Measurements from ENCODE around the gene CALB2. TPM values are rescaled to one million over a fixed set of nuclear protein-coding genes. Genes with fewer than 3 reads are reported as not detected.

CALB2 gene
- total RNA-seq, 2 experiments from 2014 or later = not detected

- H3K36me3 Mint-ChIP-seq = no peaks in the 10 kb centered on the region
- H3K9me3 Mint-ChIP-seq = no peaks in the 10 kb centered on the region
- DNase-seq (no peak), ATAC-seq (ENCODE audit: low read depth) (no peak)
- no peak overlapping the region for H3K27ac Mint-ChIP-seq
- peaks cover 31% of the 10 kb centered on the region for H3K27me3 Mint-ChIP-seq
- H3K4me1 Mint-ChIP-seq = peaks cover 9% of the 10 kb centered on the region
- H3K4me3 Mint-ChIP-seq = no peak overlapping the region
- POLR2A ChIA-PET = no interaction called here
Measured at GRCh38 chr16:71429581-71429980, 71.1 kb downstream of the CALB2 start.

DNA sequence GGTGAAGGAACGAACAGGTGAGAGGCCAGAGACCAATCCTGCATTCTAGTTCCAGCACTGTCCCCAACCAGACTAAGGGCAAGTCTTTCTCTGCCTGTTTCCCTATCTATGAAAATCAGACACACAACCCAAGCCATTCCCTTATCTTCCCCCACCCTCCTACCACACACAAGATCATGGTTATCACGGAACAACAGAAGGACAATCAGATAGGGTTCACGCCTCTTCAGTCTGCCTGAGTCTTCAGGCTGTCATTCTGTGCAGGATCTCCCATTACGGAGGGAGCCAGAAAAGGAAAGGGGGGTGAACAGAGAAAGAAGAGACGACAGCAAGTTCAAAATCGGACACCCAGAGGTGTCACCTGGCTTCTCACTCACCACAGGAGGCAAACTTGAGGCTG, 72.2 kb downstream of the CALB2 start:
- POLR2A ChIA-PET = no interaction called here
- no peaks in the 10 kb centered on the region for H3K9me3 Mint-ChIP-seq
- ATAC-seq (ENCODE audit: low read depth) = no peak

GRCh38 chr16:71431176-71431575, 72.7 kb downstream of the CALB2 start:
- Mint-ChIP-seq H3K9me3 (no peaks in the 10 kb centered on the region), H3K27ac (no peak overlapping the region), H3K36me3 (no peaks in the 10 kb centered on the region), H3K4me1 (peaks cover 8% of the 10 kb centered on the region), H3K4me3 (no peak overlapping the region), H3K27me3 (peaks cover 20% of the 10 kb centered on the region)
- ATAC-seq (ENCODE audit: low read depth) (no peak), DNase-seq (no peak)
- POLR2A ChIA-PET = no interaction called here

More for the DNA sequence above, 72.2 kb downstream of the CALB2 start:
- Mint-ChIP-seq H3K4me3 (no peak overlapping the region), H3K4me1 (peaks cover 9% of the 10 kb centered on the region), H3K36me3 (no peaks in the 10 kb centered on the region), H3K27ac (no peak overlapping the region), H3K27me3 (peaks cover 24% of the 10 kb centered on the region)
- no peak for DNase-seq

GRCh38 chr16:71431991-71432390, 73.5 kb downstream of the CALB2 start:
- ATAC-seq (ENCODE audit: low read depth) = no peak
- DNase-seq = no peak
- Mint-ChIP-seq H3K4me1 (peaks cover 3% of the 10 kb centered on the region), H3K27me3 (peaks cover 12% of the 10 kb centered on the region), H3K27ac (no peak overlapping the region), H3K36me3 (no peaks in the 10 kb centered on the region), H3K4me3 (no peak overlapping the region), H3K9me3 (no peaks in the 10 kb centered on the region)
- POLR2A ChIA-PET = no interaction called here

DNA sequence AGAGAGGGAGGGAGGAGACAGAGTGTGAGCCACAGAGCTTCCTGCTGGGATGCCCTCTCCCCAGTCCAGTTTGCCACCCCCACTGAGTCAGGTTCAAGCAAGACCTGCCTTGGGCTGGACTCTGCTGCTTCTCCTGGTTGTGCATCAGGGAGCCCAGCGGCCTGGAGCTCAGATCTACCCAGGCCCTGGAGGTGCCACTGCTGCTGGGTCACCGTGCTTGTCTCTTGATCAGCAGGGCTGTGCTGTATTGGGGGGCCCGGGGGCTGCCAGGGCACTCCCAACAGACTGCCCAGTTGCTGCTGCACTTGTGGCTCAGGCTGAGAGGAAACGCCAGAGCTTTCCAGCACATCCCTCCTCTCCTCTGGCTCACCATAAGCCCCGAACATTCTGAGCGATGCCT, 74.4 kb downstream of the CALB2 start:
- POLR2A ChIA-PET = no interaction called here
- ATAC-seq (ENCODE audit: low read depth) (no peak), DNase-seq (no peak)
- Mint-ChIP-seq H3K27me3 (peaks cover 9% of the 10 kb centered on the region), H3K4me1 (peaks cover 2% of the 10 kb centered on the region), H3K4me3 (no peak overlapping the region), H3K36me3 (no peaks in the 10 kb centered on the region), H3K9me3 (no peaks in the 10 kb centered on the region), H3K27ac (no peak overlapping the region)

DNA sequence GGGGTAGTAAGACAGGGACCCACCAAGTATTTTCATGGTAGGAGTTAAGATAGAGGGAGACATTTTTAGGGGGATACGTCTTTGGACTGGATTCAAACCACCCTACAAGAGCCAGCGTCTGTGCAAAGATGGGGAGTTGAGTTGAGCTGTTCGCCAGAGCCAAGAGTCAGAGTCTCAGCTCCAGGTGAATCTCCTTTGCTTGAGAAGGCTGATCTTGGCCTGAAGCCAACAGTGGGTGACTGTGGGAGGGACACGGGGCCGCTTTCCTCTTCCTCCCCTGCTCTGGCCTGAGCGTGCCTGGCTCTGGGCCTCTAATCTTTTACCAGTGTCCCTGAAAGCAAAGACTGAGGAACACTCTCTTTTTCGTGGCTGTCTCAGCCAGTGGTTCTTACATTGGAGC, 78.0 kb downstream of the CALB2 start:
- no peak for ATAC-seq (ENCODE audit: low read depth)
- Mint-ChIP-seq H3K4me3 (no peak overlapping the region), H3K4me1 (peaks cover 3% of the 10 kb centered on the region), H3K36me3 (no peaks in the 10 kb centered on the region), H3K27ac (no peak overlapping the region), H3K27me3 (peaks cover 20% of the 10 kb centered on the region), H3K9me3 (no peaks in the 10 kb centered on the region)
- POLR2A ChIA-PET = no interaction called here
- no peak for DNase-seq

GRCh38 chr16:71439523-71439922, 81.0 kb downstream of the CALB2 start:
- peaks cover 4% of the 10 kb centered on the region for H3K36me3 Mint-ChIP-seq
- no peak for DNase-seq
- no peak overlapping the region for H3K27ac Mint-ChIP-seq
- H3K4me3 Mint-ChIP-seq = no peak overlapping the region
- no peak for ATAC-seq (ENCODE audit: low read depth)
- H3K27me3 Mint-ChIP-seq = peaks cover 20% of the 10 kb centered on the region
- peaks cover 3% of the 10 kb centered on the region for H3K4me1 Mint-ChIP-seq
- H3K9me3 Mint-ChIP-seq = peaks cover 4% of the 10 kb centered on the region
- POLR2A ChIA-PET = no interaction called here

Other genes with a start within 250 kb of the CALB2 start
- gene HYDIN, start 128.0 kb upstream of the CALB2 start, total RNA-seq = not detected
- gene CMTR2, start 69.3 kb upstream of the CALB2 start, total RNA-seq = 10 to 100 TPM; 23.7 to 24.3 TPM
- not detected for gene TLE7, start 83.3 kb downstream of the CALB2 start, total RNA-seq
- gene ZNF23, start 103.5 kb downstream of the CALB2 start, total RNA-seq = 10 to 100 TPM in 1 of 2 experiments, 1 to 10 TPM in 1; 9.6 to 10.5 TPM
- gene ZNF19, start 130.6 kb downstream of the CALB2 start, total RNA-seq = 1 to 10 TPM; 5.3 to 5.8 TPM
- not detected for gene CHST4, start 167.7 kb downstream of the CALB2 start, total RNA-seq
- not detected for gene TAT, start 218.4 kb downstream of the CALB2 start, total RNA-seq